Thyroid gland (tissue), 4 donors: ENCODE results near the gene CACNA1S. TPM values are rescaled to one million over a fixed set of nuclear protein-coding genes. Genes with fewer than 3 reads are reported as not detected.

Experiments used
- DNase-seq, 2 donors: peaks; one replicate each; pipeline ENCODE4 v3.0.0-alpha.2; 2019
- H3K27ac ChIP-seq, 3 donors: fragments of 200-600 bp; sonication (generic); 1 replicate in 2 of 3; 2 replicates in 1 of 3; pipeline ENCODE4 v1.5.1; 2016 to 2019; ENCODE audit warnings: mild to moderate bottlenecking in 1 of 3, moderate library complexity in 1 of 3
- H3K27me3 ChIP-seq: fragments of 200-600 bp; sonication (generic); one replicate; pipeline ENCODE4 v1.5.1; 2019
- H3K36me3 ChIP-seq, 2 donors: fragments of 200-600 bp; sonication (generic); one replicate each; pipeline ENCODE4 v1.5.1; 2016 to 2019
- H3K4me1 ChIP-seq, 2 donors: fragments of 200-600 bp; sonication (generic); one replicate each; pipeline ENCODE4 v1.5.1; 2017 to 2019
- H3K4me3 ChIP-seq, 3 donors: fragments of 200-600 bp; sonication (generic); replicated peaks in 1 of 3; 1 replicate in 2 of 3; 2 replicates in 1 of 3; pipeline ENCODE4 v1.5.1; 2016; ENCODE audit warnings: mild to moderate bottlenecking in 1 of 3
- H3K9me3 ChIP-seq: fragments of 200-600 bp; sonication (generic); one replicate; pipeline ENCODE4 v1.5.1; 2017
- POLR2A ChIP-seq, 2 donors: fragments of 450-650 bp; IDR thresholded peaks; one replicate each; pipeline ENCODE4 v1.6.1; 2017; ENCODE audit warnings: antibody characterized with exemption in 2 of 2, mild to moderate bottlenecking in 2 of 2, moderate library complexity in 1 of 2
- WGBS, 2 donors: methylation state at CpG; one replicate each; pipeline ENCODE4 v1.1.5; 2017; 5-methylcytosine and 5-hydroxymethylcytosine counted together
- intact Hi-C: fragments of 100-400 bp; cut with DNase I; formaldehyde crosslinking; loops from one replicate; pipeline ENCODE4 v1.15.1; 2023
- total RNA-seq, 4 donors: library from RNA; depleted of rRNA; stranded (reverse); fragments of >200 nt; gene quantifications; one replicate each; pipeline ENCODE4 v1.2.3, GENCODE V29; 2016
- TF ChIP-seq, protein P1 (sequence below), 6 experiments: fragments of 200-600 bp in 3 of 6; fragments of 450-650 bp in 3 of 6; sonication (generic) in 3 of 6; IDR thresholded peaks; one replicate each; pipeline ENCODE4 v1.5.1; 2016 to 2019; ENCODE audit warnings: antibody characterized with exemption in 6 of 6, mild to moderate bottlenecking in 2 of 6, inconsistent platforms in 1 of 6, moderate library complexity in 1 of 6

The CACNA1S gene
- total RNA-seq, 4 donors from 2014 or later, result not detected

DNA sequence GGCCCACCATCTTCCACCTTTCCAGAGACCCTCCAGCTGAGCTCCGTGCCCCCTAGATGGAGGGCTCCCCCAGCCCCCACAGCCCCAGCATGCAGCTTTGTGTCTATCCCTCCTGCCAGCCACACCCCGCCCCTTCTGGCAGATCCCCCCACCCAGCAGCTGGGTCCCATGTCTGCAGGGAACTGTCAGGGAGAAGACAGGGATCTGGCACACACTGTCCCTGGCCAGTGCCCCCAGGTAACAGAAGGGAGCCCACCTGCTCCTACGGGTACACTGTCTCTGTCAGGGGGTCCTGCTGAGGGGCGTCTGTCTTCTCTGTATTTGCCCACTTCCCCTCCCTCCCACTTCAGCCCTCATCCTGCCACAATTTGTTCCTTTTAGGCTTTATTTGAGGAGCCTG lies 77.6 kb downstream of the CACNA1S start:
- no peak for TF ChIP-seq POLR2A (IDR thresholded peaks at IDR 0.05)
- TF ChIP-seq, protein P1, sequence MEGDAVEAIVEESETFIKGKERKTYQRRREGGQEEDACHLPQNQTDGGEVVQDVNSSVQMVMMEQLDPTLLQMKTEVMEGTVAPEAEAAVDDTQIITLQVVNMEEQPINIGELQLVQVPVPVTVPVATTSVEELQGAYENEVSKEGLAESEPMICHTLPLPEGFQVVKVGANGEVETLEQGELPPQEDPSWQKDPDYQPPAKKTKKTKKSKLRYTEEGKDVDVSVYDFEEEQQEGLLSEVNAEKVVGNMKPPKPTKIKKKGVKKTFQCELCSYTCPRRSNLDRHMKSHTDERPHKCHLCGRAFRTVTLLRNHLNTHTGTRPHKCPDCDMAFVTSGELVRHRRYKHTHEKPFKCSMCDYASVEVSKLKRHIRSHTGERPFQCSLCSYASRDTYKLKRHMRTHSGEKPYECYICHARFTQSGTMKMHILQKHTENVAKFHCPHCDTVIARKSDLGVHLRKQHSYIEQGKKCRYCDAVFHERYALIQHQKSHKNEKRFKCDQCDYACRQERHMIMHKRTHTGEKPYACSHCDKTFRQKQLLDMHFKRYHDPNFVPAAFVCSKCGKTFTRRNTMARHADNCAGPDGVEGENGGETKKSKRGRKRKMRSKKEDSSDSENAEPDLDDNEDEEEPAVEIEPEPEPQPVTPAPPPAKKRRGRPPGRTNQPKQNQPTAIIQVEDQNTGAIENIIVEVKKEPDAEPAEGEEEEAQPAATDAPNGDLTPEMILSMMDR (IDR thresholded peaks at IDR 0.05), result no peak
- Histone ChIP-seq H3K27ac (no peak overlapping the region), H3K27me3 (no peaks in the 10 kb centered on the region), H3K9me3 (no peaks in the 10 kb centered on the region), H3K4me1 (peaks cover 0 to 4% of the 10 kb centered on the region in 2 donors), H3K36me3 (no peaks in the 10 kb centered on the region), H3K4me3 (no peak overlapping the region)
- intact Hi-C loops, result no loop called here
- 80 to 89% methylated on average over 4 of the region's 4 CpGs for WGBS, 2 donors
- DNase-seq, result no peak

DNA sequence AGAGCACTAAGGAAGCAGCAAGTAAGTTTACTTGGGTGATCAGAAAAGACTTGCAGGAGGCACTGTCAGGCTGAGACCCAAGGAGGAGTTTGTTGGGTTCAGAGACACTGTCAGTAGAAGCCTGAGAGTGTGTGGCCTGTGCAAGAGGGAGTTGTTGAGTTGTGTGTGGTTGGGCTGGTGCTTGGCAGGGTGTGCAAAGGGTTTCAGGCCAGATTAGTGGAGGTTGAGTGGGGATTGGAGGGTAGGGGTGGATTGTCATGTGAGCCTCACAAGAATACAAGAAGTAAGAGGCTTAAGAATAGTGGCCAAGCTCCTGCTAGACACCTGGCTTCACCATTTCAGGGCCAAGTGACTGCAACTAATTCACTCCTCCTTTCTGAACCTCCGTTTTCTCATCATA lies 79.8 kb downstream of the CACNA1S start:
- intact Hi-C loops, result no loop called here
- H3K9me3 ChIP-seq, result no peaks in the 10 kb centered on the region
- DNase-seq, result no peak
- no peaks in the 10 kb centered on the region for H3K27me3 ChIP-seq
- H3K4me1 ChIP-seq, result peaks cover 0 to 8% of the 10 kb centered on the region in 2 donors
- TF ChIP-seq, protein P1 (IDR thresholded peaks at IDR 0.05), result no peak
- no peak for TF ChIP-seq POLR2A (IDR thresholded peaks at IDR 0.05)
- no peak overlapping the region for H3K4me3 ChIP-seq
- no peaks in the 10 kb centered on the region for H3K36me3 ChIP-seq
- H3K27ac ChIP-seq, result no peak overlapping the region
- WGBS, 2 donors, result 89 to 94% methylated on average over 1 of the region's 1 CpG

DNA sequence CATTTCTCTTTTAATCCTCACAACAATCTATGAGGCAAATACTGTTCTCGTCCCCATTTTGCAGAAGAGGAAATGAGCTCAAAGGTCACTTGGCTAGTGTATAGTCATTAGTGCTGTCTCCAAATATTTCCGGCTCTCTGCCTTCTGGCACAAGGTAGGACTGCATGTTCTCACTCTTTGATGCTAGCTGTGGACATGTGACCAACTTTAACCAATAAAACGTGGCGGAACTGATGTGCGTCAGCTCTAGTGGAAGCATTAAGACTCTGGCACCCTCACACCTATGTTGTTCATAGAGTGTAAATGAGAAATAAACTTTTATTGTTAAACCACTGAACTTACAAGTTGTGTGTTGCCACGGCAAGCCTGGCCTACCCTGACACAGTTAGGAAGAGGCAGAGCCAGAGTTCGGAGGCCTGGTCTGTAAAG lies 83.8 kb downstream of the CACNA1S start:
- H3K4me3 ChIP-seq, result no peak overlapping the region
- H3K27ac ChIP-seq, result peak overlapping the region in 1 of 3 donors; percentile 34
- H3K9me3 ChIP-seq, result no peaks in the 10 kb centered on the region
- DNase-seq, result no peak
- intact Hi-C loops, result no loop called here
- WGBS, 2 donors, result 71 to 76% methylated on average over 7 of the region's 7 CpGs
- H3K27me3 ChIP-seq, result no peaks in the 10 kb centered on the region
- no peaks in the 10 kb centered on the region for H3K36me3 ChIP-seq
- TF ChIP-seq, protein P1 (IDR thresholded peaks at IDR 0.05), result no peak
- no peak for TF ChIP-seq POLR2A (IDR thresholded peaks at IDR 0.05)
- H3K4me1 ChIP-seq, result peaks cover 0 to 9% of the 10 kb centered on the region in 2 donors

DNA sequence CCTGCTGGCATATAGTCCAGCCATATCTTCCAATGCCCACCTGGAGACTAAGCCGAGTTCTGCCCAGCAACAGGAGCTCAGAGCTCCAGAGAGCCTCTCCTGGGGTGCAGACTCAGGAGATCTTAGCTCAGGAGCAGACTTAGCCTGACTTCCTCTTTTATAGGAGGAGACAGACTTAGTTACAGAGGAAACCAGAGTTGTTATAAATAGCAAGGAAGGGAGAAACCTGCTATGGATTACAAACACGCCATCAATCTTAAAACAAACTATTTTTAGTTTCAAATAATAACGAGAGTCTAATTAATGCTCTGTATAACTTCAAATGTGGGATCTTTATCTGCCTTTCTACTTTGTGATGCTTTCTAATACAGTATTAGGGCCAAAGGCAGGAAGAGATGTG lies 85.4 kb downstream of the CACNA1S start:
- Histone ChIP-seq H3K4me3 (no peak overlapping the region), H3K36me3 (no peaks in the 10 kb centered on the region), H3K27me3 (no peaks in the 10 kb centered on the region), H3K4me1 (peaks cover 7 to 20% of the 10 kb centered on the region in 2 donors), H3K9me3 (no peaks in the 10 kb centered on the region), H3K27ac (no peak overlapping the region)
- intact Hi-C loops, result no loop called here
- no peak for DNase-seq
- TF ChIP-seq, protein P1 (IDR thresholded peaks at IDR 0.05), result no peak
- TF ChIP-seq POLR2A (IDR thresholded peaks at IDR 0.05), result no peak
- WGBS, 2 donors, result 65 to 73% methylated on average over 3 of the region's 3 CpGs

DNA sequence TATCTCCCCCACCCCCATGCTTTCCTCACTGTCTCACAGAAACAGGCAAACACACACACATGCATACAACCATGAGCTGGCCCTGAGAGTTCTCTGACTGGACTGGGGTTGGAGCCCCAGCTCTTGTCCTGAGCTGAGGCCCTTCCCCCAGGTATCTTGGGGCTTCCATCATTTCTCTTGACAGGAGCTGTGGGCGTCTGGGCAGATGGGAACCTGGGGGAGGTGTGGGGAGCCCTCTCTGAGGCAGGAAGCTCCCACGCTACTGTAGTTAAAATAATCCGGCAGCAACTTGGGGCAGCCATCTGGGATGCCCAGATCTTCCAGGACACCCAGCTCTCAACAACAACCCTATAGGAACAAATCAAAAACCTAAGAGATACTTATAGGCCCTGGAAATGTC lies 86.0 kb downstream of the CACNA1S start:
- intact Hi-C loops, result no loop called here
- 80 to 89% methylated on average over 3 of the region's 3 CpGs for WGBS, 2 donors

More for the DNA sequence above, 86.0 kb downstream of the CACNA1S start:
- TF ChIP-seq, protein P1 (IDR thresholded peaks at IDR 0.05), result no peak
- TF ChIP-seq POLR2A (IDR thresholded peaks at IDR 0.05), result no peak
- Histone ChIP-seq H3K27me3 (no peaks in the 10 kb centered on the region), H3K9me3 (no peaks in the 10 kb centered on the region), H3K27ac (no peak overlapping the region), H3K4me1 (peaks cover 7 to 26% of the 10 kb centered on the region in 2 donors), H3K36me3 (no peaks in the 10 kb centered on the region), H3K4me3 (no peak overlapping the region)
- DNase-seq, result no peak
